VCaP (cell line): ENCODE data around the gene CYP26C1.
A peak's percentile ranks its signal among the peaks of the same experiment; 100 is the strongest.

ENCODE experiments used
- H3K27ac ChIP-seq: fragments of 450-650 bp; 2 replicates; pipeline ENCODE4 v1.5.1; 2017
- TF ChIP-seq, protein P1 (sequence below): fragments of 450-650 bp; conservative IDR thresholded peaks from 2 replicates; pipeline ENCODE4 v1.5.1; 2017; ENCODE audit warnings: mild to moderate bottlenecking, moderate library complexity

CYP26C1 gene, protein sequence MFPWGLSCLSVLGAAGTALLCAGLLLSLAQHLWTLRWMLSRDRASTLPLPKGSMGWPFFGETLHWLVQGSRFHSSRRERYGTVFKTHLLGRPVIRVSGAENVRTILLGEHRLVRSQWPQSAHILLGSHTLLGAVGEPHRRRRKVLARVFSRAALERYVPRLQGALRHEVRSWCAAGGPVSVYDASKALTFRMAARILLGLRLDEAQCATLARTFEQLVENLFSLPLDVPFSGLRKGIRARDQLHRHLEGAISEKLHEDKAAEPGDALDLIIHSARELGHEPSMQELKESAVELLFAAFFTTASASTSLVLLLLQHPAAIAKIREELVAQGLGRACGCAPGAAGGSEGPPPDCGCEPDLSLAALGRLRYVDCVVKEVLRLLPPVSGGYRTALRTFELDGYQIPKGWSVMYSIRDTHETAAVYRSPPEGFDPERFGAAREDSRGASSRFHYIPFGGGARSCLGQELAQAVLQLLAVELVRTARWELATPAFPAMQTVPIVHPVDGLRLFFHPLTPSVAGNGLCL

DNA sequence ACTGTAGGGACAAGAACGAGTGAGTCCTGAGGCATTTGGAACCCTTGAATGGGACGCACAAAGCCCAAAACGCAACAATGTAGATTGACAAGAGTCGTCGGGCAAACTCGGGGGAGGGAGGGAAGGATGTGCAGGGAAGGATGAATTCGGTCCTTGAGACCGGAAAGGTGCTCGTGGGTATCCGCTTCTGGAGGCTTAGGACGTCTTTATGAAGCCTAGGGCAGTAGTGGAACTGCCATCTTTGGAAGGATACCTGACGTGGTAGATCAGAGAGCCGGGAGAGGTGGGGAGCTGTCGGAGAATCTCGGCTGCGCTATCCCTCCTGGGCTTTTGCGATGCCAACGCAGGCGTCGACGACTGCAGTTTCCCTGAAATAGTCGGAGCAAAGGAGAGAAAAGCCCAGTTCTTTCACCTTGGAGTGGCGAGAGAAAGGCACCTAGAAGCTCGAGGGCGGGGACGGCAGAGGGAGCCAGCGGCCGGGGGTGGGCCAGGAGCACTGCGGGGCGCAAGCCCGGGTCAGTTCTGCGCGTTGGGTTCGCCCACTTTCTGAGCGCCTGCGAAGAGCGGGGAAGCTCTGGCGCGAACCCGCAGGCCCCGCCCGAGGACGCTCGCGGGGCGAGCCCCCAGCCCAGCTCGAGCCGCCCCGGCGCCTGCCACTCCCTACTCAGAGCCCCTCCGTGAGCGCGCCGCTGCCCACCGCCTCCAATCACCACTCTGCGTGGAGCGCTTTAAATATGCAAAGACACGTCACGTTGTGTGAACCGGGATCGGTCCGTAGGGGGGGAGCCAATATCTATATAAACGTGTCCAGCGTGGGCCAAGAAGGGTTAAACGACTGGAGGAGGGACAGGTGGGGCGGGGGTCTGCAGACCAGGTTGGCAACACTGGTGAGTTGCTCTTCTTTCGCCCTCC lies at the start of gene CYP26C1:
CYP26C1 (plus strand) TSS at position 824 of the 912 bp plus-strand sequence. CDS start 466 bp downstream, outside the sequence.
- H3K27ac ChIP-seq = no peak within 1 kb of the TSS
- TF ChIP-seq, protein P1, sequence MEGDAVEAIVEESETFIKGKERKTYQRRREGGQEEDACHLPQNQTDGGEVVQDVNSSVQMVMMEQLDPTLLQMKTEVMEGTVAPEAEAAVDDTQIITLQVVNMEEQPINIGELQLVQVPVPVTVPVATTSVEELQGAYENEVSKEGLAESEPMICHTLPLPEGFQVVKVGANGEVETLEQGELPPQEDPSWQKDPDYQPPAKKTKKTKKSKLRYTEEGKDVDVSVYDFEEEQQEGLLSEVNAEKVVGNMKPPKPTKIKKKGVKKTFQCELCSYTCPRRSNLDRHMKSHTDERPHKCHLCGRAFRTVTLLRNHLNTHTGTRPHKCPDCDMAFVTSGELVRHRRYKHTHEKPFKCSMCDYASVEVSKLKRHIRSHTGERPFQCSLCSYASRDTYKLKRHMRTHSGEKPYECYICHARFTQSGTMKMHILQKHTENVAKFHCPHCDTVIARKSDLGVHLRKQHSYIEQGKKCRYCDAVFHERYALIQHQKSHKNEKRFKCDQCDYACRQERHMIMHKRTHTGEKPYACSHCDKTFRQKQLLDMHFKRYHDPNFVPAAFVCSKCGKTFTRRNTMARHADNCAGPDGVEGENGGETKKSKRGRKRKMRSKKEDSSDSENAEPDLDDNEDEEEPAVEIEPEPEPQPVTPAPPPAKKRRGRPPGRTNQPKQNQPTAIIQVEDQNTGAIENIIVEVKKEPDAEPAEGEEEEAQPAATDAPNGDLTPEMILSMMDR = no peak

- H3K27ac ChIP-seq = no peak overlapping the region
- TF ChIP-seq, protein P1 = no peak
Measured at GRCh38 chr10:93015722-93016121, 44.9 kb upstream of the CYP26C1 start.

DNA sequence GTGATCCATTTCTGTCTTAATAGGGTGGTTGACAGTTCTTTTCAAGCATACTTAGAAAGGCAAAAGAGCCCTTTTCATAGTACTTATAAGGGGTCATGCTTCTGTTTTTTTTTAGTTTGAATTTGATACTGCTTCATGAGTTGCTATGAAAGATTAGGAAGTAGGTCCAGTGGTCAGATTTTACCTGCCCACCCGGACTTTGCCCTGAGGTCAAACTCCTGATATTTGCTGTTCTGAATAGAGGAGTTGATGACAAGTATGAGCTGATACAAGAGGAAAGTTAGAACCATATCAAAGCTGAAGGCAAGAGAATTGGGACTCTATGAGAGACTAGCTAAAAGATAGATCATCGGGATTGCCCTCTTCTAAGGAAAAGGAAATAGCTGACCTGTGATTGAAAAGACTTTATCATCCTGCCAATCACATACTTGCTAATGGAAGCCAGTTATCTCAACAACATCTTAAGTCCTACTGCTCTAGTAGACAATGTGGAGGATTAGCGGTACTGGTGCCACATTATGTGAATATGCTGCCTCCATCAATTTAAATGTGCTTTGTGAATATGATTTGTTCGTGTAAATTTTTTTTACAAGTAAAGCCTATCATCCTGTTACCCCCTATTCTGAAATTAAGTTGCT lies 37.5 kb upstream of the CYP26C1 start:
- TF ChIP-seq, protein P1 = no peak
- H3K27ac ChIP-seq = no peak overlapping the region

- TF ChIP-seq, protein P1 = no peak
- H3K27ac ChIP-seq = peak overlapping the region; percentile 36
Measured at GRCh38 chr10:93026072-93026471, 34.5 kb upstream of the CYP26C1 start.

DNA sequence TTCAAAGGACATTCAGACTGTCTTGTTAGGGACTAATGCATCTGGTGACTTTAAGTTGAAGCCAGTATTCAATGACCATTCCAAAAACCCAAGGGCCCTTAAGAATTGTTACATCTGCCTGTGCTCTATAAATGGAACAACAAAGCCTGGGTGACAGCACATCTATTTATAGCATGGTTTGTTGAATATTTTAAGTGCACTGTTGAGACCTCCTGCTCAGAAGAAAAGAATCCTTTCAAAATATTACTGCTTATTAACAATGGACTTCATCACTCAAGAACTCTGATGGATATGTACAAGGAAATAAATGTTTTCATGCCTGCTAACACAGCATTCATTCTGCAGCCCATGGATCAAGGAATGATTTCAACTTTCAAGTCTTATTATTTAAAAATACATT lies 33.1 kb upstream of the CYP26C1 start:
- H3K27ac ChIP-seq = no peak overlapping the region
- TF ChIP-seq, protein P1 = no peak

DNA sequence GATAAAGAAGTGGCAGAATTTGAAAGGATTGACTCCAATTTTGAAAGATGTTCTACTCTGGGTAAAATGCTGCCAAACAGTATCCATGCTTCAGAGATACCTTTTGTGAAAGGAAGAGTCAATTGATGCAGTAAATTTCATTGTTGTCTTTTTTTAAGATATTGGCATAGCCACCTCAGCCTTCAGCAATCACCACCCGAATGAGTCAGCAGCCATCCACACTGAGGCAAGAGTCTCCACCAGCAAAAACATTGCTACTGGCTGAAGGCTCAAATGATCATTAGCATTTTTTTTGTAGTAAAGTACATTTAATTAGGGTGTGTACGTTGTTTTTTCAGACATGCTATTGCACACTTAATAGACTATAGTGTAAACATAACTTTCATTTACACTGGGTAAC lies 31.7 kb upstream of the CYP26C1 start:
- no peak overlapping the region for H3K27ac ChIP-seq
- TF ChIP-seq, protein P1 = no peak
